ENCODE measurements around the gene RNPEP. TPM values are rescaled to one million over a fixed set of nuclear protein-coding genes. Genes with fewer than 3 reads are reported as not detected.
A peak's percentile ranks its signal among the peaks of the same experiment; 100 is the strongest.

The RNPEP gene
- total RNA-seq, 1 experiment from 2014 or later = 108 TPM

GRCh38 chr1:201999625-202000238 lies 17.3 kb downstream of the RNPEP start:
- Histone ChIP-seq H3K4me1 (replicated peaks; ENCODE audit: insufficient read depth) (no peaks in the 10 kb centered on the region), H3K9me3 (ENCODE audit: insufficient read depth, low read depth) (no peaks in the 10 kb centered on the region), H3F3A (ENCODE audit: insufficient read depth, low read depth) (peaks cover 12% of the 10 kb centered on the region; the same call in 1 of the 2 replicates), H3K36me3 (ENCODE audit: low read depth) (peaks cover 36% of the 10 kb centered on the region; the same call in 1 of the 2 replicates), H4K20me1 (ENCODE audit: insufficient read depth) (no peaks in the 10 kb centered on the region), H3K4me3 (no peak overlapping the region), H3K4me2 (no peak overlapping the region), H3K27me3 (ENCODE audit: insufficient read depth, low read depth) (no peaks in the 10 kb centered on the region), H3K27ac (no peak overlapping the region), H3K9me2 (ENCODE audit: insufficient read depth) (no peaks in the 10 kb centered on the region), H2AFZ (no peak overlapping the region), H3K79me2 (ENCODE audit: low read depth) (no peaks in the 10 kb centered on the region)
- TF ChIP-seq, protein P1, sequence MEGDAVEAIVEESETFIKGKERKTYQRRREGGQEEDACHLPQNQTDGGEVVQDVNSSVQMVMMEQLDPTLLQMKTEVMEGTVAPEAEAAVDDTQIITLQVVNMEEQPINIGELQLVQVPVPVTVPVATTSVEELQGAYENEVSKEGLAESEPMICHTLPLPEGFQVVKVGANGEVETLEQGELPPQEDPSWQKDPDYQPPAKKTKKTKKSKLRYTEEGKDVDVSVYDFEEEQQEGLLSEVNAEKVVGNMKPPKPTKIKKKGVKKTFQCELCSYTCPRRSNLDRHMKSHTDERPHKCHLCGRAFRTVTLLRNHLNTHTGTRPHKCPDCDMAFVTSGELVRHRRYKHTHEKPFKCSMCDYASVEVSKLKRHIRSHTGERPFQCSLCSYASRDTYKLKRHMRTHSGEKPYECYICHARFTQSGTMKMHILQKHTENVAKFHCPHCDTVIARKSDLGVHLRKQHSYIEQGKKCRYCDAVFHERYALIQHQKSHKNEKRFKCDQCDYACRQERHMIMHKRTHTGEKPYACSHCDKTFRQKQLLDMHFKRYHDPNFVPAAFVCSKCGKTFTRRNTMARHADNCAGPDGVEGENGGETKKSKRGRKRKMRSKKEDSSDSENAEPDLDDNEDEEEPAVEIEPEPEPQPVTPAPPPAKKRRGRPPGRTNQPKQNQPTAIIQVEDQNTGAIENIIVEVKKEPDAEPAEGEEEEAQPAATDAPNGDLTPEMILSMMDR (conservative IDR thresholded peaks at IDR 0.05) = peak; percentile 89
- TF ChIP-seq EZH2 (IDR thresholded peaks at IDR 0.05; ENCODE audit: low read depth) = no peak
- BruUV-seq (replicated peaks) = no TSS peak
- CTCF ChIA-PET = interaction anchor here (0.5 to 1.4 kb wide), 10 partner anchors 16 to 464 kb away, joined by 3 to 15 read pairs (median 6); no protein-coding TSS in a partner anchor
- DNase-seq = peak in 1 of 2 experiments; percentile 60
- POLR2A ChIA-PET (ENCODE audit: unreplicated experiment) = interaction anchor here (0.5 to 1.3 kb wide), 7 partner anchors 8 to 106 kb away, joined by 3 to 14 read pairs (median 7); no protein-coding TSS in a partner anchor
- intact Hi-C loops (cut with micrococcal nuclease; ENCODE audit: unreplicated experiment) = loop anchor here (1.0 kb wide), 3 partner anchors 9 to 136 kb away; no protein-coding TSS in a partner anchor

DNA sequence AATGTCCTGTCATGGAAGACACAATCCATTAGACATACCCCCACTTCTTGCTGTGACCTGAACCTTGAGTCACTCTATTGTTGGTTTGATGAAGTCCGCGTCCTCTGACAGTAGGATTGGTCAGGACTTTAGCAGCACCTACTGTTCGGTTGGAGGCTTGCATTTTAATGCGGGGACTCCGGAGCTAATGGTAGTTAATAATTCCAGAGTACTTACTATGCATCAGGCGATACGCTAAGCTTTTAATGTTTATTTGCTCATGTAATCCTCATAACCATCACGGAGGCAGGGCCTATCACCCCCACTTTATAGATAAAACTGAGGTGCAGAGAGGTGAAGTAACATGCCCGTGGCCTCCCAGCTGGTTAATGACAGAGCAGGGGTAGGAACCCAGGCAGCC lies 20.1 kb downstream of the RNPEP start:
- POLR2A ChIA-PET (ENCODE audit: unreplicated experiment) = no interaction called here
- TF ChIP-seq EZH2 (IDR thresholded peaks at IDR 0.05; ENCODE audit: low read depth) = no peak
- TF ChIP-seq, protein P1 (conservative IDR thresholded peaks at IDR 0.05) = no peak
- Histone ChIP-seq H3K4me3 (no peak overlapping the region), H3K79me2 (ENCODE audit: low read depth) (peaks cover 12% of the 10 kb centered on the region), H2AFZ (no peak overlapping the region), H4K20me1 (ENCODE audit: insufficient read depth) (no peaks in the 10 kb centered on the region), H3K4me2 (no peak overlapping the region), H3K9me3 (ENCODE audit: insufficient read depth, low read depth) (no peaks in the 10 kb centered on the region), H3K4me1 (replicated peaks; ENCODE audit: insufficient read depth) (peaks cover 24% of the 10 kb centered on the region), H3K9me2 (ENCODE audit: insufficient read depth) (no peaks in the 10 kb centered on the region), H3K27me3 (ENCODE audit: insufficient read depth, low read depth) (no peaks in the 10 kb centered on the region), H3F3A (ENCODE audit: insufficient read depth, low read depth) (peaks cover 37% of the 10 kb centered on the region), H3K36me3 (ENCODE audit: low read depth) (peaks cover 35% of the 10 kb centered on the region; the same call in 1 of the 2 replicates), H3K27ac (no peak overlapping the region)
- BruUV-seq (replicated peaks) = no TSS peak
- CTCF ChIA-PET = interaction anchor here (2.0 kb wide), 1 partner anchor 116 kb away, joined by 5 read pairs; no protein-coding TSS in a partner anchor
- intact Hi-C loops (cut with micrococcal nuclease; ENCODE audit: unreplicated experiment) = no loop called here
- no peak for DNase-seq

DNA sequence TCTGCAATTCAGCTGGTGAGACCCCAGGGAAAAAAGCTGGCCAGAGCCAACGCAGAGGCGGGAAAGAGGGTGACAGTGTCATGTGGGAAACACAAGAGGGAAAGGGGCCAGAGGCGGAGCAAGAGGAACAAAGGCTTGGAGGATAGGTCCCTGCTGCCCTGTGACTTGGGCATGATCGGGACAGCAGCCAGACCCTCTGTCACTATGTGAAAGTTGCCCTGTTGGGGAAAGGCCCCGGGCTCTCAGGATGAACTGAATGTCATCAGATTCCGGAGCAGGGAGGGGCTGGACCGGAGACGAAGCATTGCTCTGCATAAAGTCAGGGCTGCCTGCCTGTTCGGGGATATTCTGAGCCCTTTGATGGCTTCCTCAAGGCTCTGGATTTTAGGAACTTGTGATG lies 22.3 kb downstream of the RNPEP start:
- POLR2A ChIA-PET (ENCODE audit: unreplicated experiment) = no interaction called here
- Histone ChIP-seq H3K4me2 (no peak overlapping the region), H3K4me1 (replicated peaks; ENCODE audit: insufficient read depth) (peaks cover 43% of the 10 kb centered on the region), H3K27me3 (ENCODE audit: insufficient read depth, low read depth) (no peaks in the 10 kb centered on the region), H3K9me2 (ENCODE audit: insufficient read depth) (no peaks in the 10 kb centered on the region), H4K20me1 (ENCODE audit: insufficient read depth) (no peaks in the 10 kb centered on the region), H3K79me2 (ENCODE audit: low read depth) (peaks cover 25% of the 10 kb centered on the region), H3K9me3 (ENCODE audit: insufficient read depth, low read depth) (no peaks in the 10 kb centered on the region), H3F3A (ENCODE audit: insufficient read depth, low read depth) (peaks cover 44% of the 10 kb centered on the region), H3K27ac (no peak overlapping the region), H3K4me3 (no peak overlapping the region), H2AFZ (no peak overlapping the region), H3K36me3 (ENCODE audit: low read depth) (peaks cover 29% of the 10 kb centered on the region; the same call in 1 of the 2 replicates)
- intact Hi-C loops (cut with micrococcal nuclease; ENCODE audit: unreplicated experiment) = no loop called here
- CTCF ChIA-PET = interaction anchor here (0.5 kb wide), 1 partner anchor 25 kb away, joined by 3 read pairs; no protein-coding TSS in a partner anchor
- no peak for DNase-seq
- no TSS peak for BruUV-seq (replicated peaks)
- TF ChIP-seq, protein P1 (conservative IDR thresholded peaks at IDR 0.05) = no peak
- no peak for TF ChIP-seq EZH2 (IDR thresholded peaks at IDR 0.05; ENCODE audit: low read depth)

Measured in PC-9 (cell line).